ENCODE measurements around the gene PKD2. TPM values are rescaled to one million over a fixed set of nuclear protein-coding genes. Genes with fewer than 3 reads are reported as not detected.

The PKD2 gene
- total and polyA plus RNA-seq, 12 donors, result 19.2 to 74.1 (median 38.9) TPM

DNA sequence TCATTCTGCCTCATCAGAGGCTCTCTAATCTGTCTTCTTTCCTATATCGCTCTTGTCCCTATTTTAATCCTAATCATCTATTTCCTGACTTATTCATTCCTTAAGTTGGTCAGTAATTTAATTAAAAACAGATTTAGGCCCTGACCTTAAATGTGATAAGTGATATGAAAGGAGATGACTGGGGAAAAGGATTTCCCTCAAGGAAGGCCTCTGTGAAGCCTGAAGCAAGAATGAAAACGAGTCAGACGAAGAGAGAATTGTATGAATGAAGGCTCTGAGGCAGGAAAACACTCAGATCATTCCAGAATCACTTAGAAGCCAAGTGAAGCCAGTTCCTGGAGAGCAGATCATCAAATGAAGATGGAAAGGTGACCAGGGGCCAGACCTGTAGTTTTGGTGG, 22.1 kb downstream of the PKD2 start:
- no peak for DNase-seq
- intact Hi-C loops (cut with DNase I), result no loop called here

DNA sequence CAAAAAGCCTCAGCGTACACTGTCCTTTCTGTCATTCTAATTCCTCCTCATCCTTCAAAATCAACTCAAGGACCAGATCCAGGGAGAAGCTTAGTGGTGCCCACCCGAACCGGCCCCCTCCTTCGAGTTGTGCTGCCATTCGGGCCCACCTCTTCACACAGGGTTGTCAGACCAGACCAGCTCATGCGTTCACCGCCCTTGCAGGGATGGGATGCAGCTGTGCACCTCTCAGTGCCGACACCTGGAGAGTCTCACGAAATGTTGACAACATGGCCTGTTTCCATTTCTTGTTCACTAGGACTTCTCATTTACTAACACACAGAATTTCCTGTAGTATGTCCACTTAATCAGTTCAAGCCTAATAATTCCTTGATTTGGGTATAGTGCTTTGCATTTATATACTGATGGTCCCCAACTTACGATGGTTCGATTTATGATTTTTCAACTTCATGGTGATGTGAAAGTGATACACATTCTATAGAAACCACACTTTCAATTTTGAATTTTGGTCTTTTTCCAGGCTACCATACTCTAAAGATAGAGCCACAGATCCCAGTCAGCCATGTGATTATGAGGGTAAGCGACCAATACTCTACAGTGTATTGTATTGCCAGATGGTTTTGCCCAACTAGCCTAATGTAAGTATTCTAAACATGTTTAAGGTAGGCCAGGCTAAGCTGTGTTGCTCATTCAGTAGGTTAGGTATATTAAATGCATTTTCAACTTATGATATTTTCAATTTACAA, 23.3 kb downstream of the PKD2 start:
- 84 to 92% (median 89%) methylated on average over 12 of the region's 12 CpGs for WGBS, 4 donors
- Histone ChIP-seq H3K36me3 (replicated peaks in 1 of 2) (no peaks in the 10 kb centered on the region), H3K9me3 (replicated peaks in 1 of 3) (no peaks in the 10 kb centered on the region), H3K4me1 (replicated peaks in 1 of 2) (peaks cover 17 to 19% of the 10 kb centered on the region in 2 donors), H3K27ac (no peak overlapping the region), H3K27me3 (no peaks in the 10 kb centered on the region), H3K4me3 (no peak overlapping the region)
- no peak for TF ChIP-seq POLR2A (IDR thresholded peaks at IDR 0.05)
- TF ChIP-seq, protein P1, sequence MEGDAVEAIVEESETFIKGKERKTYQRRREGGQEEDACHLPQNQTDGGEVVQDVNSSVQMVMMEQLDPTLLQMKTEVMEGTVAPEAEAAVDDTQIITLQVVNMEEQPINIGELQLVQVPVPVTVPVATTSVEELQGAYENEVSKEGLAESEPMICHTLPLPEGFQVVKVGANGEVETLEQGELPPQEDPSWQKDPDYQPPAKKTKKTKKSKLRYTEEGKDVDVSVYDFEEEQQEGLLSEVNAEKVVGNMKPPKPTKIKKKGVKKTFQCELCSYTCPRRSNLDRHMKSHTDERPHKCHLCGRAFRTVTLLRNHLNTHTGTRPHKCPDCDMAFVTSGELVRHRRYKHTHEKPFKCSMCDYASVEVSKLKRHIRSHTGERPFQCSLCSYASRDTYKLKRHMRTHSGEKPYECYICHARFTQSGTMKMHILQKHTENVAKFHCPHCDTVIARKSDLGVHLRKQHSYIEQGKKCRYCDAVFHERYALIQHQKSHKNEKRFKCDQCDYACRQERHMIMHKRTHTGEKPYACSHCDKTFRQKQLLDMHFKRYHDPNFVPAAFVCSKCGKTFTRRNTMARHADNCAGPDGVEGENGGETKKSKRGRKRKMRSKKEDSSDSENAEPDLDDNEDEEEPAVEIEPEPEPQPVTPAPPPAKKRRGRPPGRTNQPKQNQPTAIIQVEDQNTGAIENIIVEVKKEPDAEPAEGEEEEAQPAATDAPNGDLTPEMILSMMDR (IDR thresholded peaks at IDR 0.05), result no peak
- intact Hi-C loops (cut with DNase I), result loop anchor here (5.0 to 10.0 kb wide), 3 partner anchors 182 to 484 kb away; no protein-coding TSS in a partner anchor
- no peak for DNase-seq

More for the DNA sequence above, 22.1 kb downstream of the PKD2 start:
- TF ChIP-seq POLR2A (IDR thresholded peaks at IDR 0.05), result no peak
- TF ChIP-seq, protein P1 (IDR thresholded peaks at IDR 0.05), result no peak
- 80 to 93% (median 88%) methylated on average over 3 of the region's 3 CpGs for WGBS, 4 donors
- Histone ChIP-seq H3K27ac (no peak overlapping the region), H3K36me3 (replicated peaks in 1 of 2) (no peaks in the 10 kb centered on the region), H3K27me3 (no peaks in the 10 kb centered on the region), H3K4me3 (no peak overlapping the region), H3K9me3 (replicated peaks in 1 of 3) (no peaks in the 10 kb centered on the region), H3K4me1 (replicated peaks in 1 of 2) (peaks cover 17 to 19% of the 10 kb centered on the region in 2 donors)

DNA sequence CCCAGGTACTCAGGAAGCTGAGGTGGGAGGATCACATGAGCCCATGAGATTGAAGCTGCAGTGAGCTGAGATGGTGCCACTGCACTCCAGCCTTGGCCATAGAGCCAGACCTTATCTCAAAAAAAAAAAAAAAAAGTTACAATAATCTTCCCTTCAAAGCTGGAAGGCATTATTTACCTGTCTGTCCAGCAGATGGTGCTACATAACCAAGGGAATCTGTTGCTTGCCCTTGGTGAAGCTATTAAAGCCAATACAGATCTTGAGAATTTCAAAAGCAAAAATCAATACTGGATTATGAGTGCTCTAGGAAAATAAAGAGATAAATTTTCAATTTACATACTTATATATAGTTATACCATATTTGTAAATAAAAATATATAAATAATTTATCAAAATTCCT, 25.9 kb downstream of the PKD2 start:
- Histone ChIP-seq H3K9me3 (replicated peaks in 1 of 3) (no peaks in the 10 kb centered on the region), H3K36me3 (replicated peaks in 1 of 2) (peaks cover 0 to 25% of the 10 kb centered on the region in 2 donors), H3K4me1 (replicated peaks in 1 of 2) (peaks cover 11 to 12% of the 10 kb centered on the region in 2 donors), H3K27ac (no peak overlapping the region), H3K27me3 (no peaks in the 10 kb centered on the region), H3K4me3 (no peak overlapping the region)
- TF ChIP-seq POLR2A (IDR thresholded peaks at IDR 0.05), result no peak
- TF ChIP-seq, protein P1 (IDR thresholded peaks at IDR 0.05), result peak; percentile 57 to 85 (median 66)
- intact Hi-C loops (cut with DNase I), result loop anchor here (5.0 to 10.0 kb wide), 3 partner anchors 179 to 481 kb away; no protein-coding TSS in a partner anchor
- peak; percentile 24 to 66 (median 59) for DNase-seq

GRCh38 chr4:88035292-88035691, 27.9 kb downstream of the PKD2 start:
- DNase-seq, result no peak
- no peaks in the 10 kb centered on the region for H3K4me1 ChIP-seq (replicated peaks in 1 of 2)
- no peaks in the 10 kb centered on the region for H3K9me3 ChIP-seq (replicated peaks in 1 of 3)
- TF ChIP-seq, protein P1 (IDR thresholded peaks at IDR 0.05), result no peak
- no peak for TF ChIP-seq POLR2A (IDR thresholded peaks at IDR 0.05)
- no peak overlapping the region for H3K27ac ChIP-seq
- H3K27me3 ChIP-seq, result no peaks in the 10 kb centered on the region
- peaks cover 0 to 45% of the 10 kb centered on the region in 2 donors for H3K36me3 ChIP-seq (replicated peaks in 1 of 2)
- WGBS, 4 donors, result 90 to 97% (median 94%) methylated on average over 2 of the region's 2 CpGs
- intact Hi-C loops (cut with DNase I), result loop anchor here (10.0 kb wide), 2 partner anchors 180 to 480 kb away; no protein-coding TSS in a partner anchor
- H3K4me3 ChIP-seq, result no peak overlapping the region

Measured in adrenal gland (tissue), 12 donors.